BJ (cell line): Measurements from ENCODE around the gene IGSF21. TPM values are rescaled to one million over a fixed set of nuclear protein-coding genes. Genes with fewer than 3 reads are reported as not detected.

Experiments
- CTCF ChIA-PET: fragments of 350-600 bp; formaldehyde crosslinking; extraction: SDS; loops from one replicate; lab custom pipeline; 2021; ENCODE audit warnings: antibody characterized with exemption, inconsistent platforms; lab: Yijun Ruan, JAX
- POLR2A ChIA-PET: fragments of 300-600 bp; sonication (Branson Sonifier 250); formaldehyde crosslinking; extraction: SDS; loops from one replicate; lab custom pipeline; 2021; ENCODE audit warnings: antibody characterized with exemption; lab: Charles Lee
- DNase-seq: peaks from one replicate; pipeline ENCODE4 v3.0.0-alpha.2; 2011; ENCODE audit warnings: low read depth
- H3K27me3 ChIP-seq: 2 replicates; pipeline ENCODE4 v1.6.0; 2011; ENCODE audit warnings: low read length; ENCODE audit not compliant: control insufficient read depth, insufficient read depth
- H3K36me3 ChIP-seq: 2 replicates; pipeline ENCODE4 v1.5.1; 2011; ENCODE audit warnings: low read length; ENCODE audit not compliant: control insufficient read depth, insufficient read depth
- H3K4me3 ChIP-seq: 2 replicates; pipeline ENCODE4 v1.5.1; 2011; ENCODE audit warnings: low read depth, mild to moderate bottlenecking, control low read depth, low read length
- polyA plus RNA-seq: library from polyadenylated mRNA; depleted of rRNA; stranded (reverse); fragments of >200 nt; gene quantifications from 2 replicates; pipeline ENCODE4 v1.2.3, GENCODE V29; 2011
- TF ChIP-seq, protein P1 (sequence below): IDR thresholded peaks from 2 replicates; pipeline ENCODE4 v1.5.1; 2011; ENCODE audit warnings: low read depth, mild to moderate bottlenecking, control low read depth, inconsistent platforms, low read length, moderate library complexity; ENCODE audit not compliant: insufficient read depth

The IGSF21 gene
- polyA plus RNA-seq, 1 experiment, result not detected

DNA sequence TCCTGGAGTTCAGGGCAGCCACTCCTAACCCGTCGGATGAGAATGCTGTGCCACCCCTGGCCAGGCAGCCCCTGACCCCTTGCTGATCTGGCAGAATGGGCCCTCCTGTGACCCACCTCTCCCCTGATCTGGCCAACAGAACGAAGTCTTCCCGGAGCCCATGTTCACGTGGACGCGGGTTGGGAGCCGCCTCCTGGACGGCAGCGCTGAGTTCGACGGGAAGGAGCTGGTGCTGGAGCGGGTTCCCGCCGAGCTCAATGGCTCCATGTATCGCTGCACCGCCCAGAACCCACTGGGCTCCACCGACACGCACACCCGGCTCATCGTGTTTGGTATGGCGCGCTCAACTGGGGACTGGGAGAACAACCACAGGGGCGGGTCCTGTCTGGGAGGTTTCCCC lies 269.1 kb downstream of the IGSF21 start:
- TF ChIP-seq, protein P1, sequence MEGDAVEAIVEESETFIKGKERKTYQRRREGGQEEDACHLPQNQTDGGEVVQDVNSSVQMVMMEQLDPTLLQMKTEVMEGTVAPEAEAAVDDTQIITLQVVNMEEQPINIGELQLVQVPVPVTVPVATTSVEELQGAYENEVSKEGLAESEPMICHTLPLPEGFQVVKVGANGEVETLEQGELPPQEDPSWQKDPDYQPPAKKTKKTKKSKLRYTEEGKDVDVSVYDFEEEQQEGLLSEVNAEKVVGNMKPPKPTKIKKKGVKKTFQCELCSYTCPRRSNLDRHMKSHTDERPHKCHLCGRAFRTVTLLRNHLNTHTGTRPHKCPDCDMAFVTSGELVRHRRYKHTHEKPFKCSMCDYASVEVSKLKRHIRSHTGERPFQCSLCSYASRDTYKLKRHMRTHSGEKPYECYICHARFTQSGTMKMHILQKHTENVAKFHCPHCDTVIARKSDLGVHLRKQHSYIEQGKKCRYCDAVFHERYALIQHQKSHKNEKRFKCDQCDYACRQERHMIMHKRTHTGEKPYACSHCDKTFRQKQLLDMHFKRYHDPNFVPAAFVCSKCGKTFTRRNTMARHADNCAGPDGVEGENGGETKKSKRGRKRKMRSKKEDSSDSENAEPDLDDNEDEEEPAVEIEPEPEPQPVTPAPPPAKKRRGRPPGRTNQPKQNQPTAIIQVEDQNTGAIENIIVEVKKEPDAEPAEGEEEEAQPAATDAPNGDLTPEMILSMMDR, result no peak
- H3K4me3 ChIP-seq, result no peak overlapping the region
- ChIA-PET POLR2A (no interaction called here), CTCF (no interaction called here)
- no peaks in the 10 kb centered on the region for H3K27me3 ChIP-seq
- DNase-seq, result no peak
- no peaks in the 10 kb centered on the region for H3K36me3 ChIP-seq

DNA sequence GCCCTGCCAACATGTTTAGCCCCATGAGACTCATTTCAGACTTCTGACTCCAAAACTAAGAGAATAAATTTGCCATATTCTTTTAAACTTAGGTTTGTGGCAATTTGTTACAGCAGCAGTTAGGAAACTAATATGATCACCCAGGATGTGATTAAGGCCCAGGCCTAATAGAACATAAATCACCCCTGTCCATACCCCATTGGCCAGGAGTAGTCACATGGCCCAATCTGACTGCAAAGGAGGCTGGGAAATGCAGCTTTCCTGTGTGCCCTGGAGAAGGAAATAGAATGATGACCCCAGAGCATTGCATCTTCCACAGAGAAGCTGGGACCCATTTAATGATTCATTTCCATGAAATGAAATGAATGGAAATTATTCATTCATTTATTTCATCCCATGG lies 272.7 kb downstream of the IGSF21 start:
- POLR2A ChIA-PET, result no interaction called here
- H3K4me3 ChIP-seq, result no peak overlapping the region
- no peaks in the 10 kb centered on the region for H3K36me3 ChIP-seq
- TF ChIP-seq, protein P1, result no peak
- no peak for DNase-seq
- CTCF ChIA-PET, result no interaction called here
- H3K27me3 ChIP-seq, result no peaks in the 10 kb centered on the region

DNA sequence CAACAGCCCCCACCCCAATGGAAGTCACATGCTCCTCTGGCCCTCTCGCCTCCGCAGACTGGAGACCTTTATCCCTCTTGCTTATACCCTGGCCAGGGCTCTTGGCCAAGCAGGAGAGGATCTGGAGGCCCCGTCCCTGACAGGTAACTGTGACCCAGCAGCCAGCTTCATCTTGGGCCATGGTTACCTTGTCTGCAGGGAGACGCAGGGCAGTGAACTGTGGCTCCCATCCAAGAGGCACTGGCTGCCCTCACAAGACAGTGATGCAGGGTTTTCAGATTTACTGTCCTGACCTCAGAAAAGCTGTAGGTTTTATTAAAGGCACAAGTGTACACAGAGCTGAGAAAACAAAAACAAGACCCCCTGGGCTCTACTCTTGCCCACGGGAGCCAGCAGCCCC lies 276.5 kb downstream of the IGSF21 start:
- DNase-seq, result no peak

DNA sequence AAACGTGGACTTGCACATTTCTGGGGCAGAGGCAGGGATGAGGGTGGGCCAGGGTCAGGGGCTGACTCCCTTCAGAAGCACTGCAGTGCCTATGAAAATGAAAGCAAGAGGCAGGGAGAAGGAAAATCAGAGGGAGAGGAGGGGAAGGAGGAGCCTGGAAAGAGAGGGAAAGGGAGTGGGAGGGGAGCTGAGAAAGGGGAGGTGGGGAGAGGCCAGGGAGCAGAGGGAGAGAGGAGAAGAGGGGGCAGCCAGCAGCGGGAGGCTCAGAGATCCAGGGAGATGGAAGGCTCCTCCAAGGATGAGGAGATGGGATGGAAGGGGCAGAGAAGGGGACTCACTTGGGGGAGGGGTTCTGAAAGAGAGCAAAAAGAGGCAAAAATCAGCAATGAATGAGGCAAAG lies 276.9 kb downstream of the IGSF21 start:
- DNase-seq, result no peak
- H3K27me3 ChIP-seq, result no peaks in the 10 kb centered on the region
- ChIA-PET POLR2A (no interaction called here), CTCF (no interaction called here)
- no peak overlapping the region for H3K4me3 ChIP-seq
- TF ChIP-seq, protein P1, result no peak
- H3K36me3 ChIP-seq, result no peaks in the 10 kb centered on the region

More for the DNA sequence above, 276.5 kb downstream of the IGSF21 start:
- Histone ChIP-seq H3K27me3 (no peaks in the 10 kb centered on the region), H3K4me3 (no peak overlapping the region), H3K36me3 (no peaks in the 10 kb centered on the region)
- TF ChIP-seq, protein P1, result no peak
- ChIA-PET POLR2A (no interaction called here), CTCF (no interaction called here)

DNA sequence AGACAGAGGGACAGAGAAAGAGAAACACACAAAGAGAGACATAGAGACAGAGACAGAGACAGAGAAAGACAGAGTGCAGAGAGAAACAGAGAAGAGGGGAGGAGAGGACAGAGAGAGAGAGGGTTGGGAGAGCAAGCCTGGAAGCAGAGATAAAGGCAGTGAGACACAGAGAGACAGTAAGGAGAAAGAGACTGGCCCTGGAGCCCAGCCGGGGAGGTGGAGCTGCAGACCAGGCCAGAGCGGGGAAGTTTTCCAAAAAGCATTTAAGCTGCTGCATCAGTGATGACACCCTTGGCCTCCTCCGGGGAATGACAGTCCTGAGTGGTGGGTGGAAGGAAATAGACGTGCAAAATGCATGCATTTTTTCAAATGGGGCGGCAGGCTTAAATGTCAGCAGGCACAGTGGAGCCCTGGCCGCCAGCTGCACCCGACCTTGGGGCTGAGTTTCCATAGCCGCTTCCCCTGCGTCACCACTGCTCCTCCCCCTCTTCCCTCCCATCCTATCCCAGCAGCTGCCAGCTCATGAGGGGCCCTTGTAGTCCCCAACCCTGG lies 277.7 kb downstream of the IGSF21 start:
- ChIA-PET CTCF (no interaction called here), POLR2A (no interaction called here)
- Histone ChIP-seq H3K36me3 (no peaks in the 10 kb centered on the region), H3K4me3 (no peak overlapping the region), H3K27me3 (no peaks in the 10 kb centered on the region)
- DNase-seq, result no peak
- TF ChIP-seq, protein P1, result no peak
